Measurements from ENCODE around the gene ERVW-1.
"Not testable (repeated sequence)": the region's sequence is repeated elsewhere in the genome, so short reads cannot be mapped to it uniquely, and the experiment has no call there.

Gene ERVW-1

DNA sequence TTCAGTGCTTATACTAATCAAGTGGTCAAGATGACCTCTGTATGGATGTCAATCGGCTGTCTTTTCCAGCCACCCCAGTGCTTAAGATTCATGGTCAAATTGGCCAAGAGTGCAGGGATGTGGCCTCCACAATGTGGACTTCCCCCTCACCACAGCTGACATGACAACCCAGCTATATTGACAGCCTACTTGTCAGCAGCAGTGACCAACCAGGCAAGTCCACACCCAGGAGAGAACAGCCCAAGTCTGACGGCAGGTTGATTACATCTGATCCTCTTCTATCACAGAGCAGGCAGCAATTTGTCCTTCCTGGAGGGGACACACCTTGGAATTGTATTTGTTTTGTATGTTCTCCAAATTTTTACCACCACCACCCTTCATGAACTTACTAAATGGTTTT is 8.2 kb upstream of the ERVW-1 start:
- no peak overlapping the region for H2AFZ ChIP-seq (ENCODE audit: low read depth, low read length)
- no peak overlapping the region for H3K4me2 ChIP-seq (ENCODE audit: low read length)
- H3K9ac ChIP-seq (ENCODE audit: low read length): no peak overlapping the region
- no peaks in the 10 kb centered on the region for H3K4me1 ChIP-seq (ENCODE audit: low read length)
- TF ChIP-seq, protein P1, sequence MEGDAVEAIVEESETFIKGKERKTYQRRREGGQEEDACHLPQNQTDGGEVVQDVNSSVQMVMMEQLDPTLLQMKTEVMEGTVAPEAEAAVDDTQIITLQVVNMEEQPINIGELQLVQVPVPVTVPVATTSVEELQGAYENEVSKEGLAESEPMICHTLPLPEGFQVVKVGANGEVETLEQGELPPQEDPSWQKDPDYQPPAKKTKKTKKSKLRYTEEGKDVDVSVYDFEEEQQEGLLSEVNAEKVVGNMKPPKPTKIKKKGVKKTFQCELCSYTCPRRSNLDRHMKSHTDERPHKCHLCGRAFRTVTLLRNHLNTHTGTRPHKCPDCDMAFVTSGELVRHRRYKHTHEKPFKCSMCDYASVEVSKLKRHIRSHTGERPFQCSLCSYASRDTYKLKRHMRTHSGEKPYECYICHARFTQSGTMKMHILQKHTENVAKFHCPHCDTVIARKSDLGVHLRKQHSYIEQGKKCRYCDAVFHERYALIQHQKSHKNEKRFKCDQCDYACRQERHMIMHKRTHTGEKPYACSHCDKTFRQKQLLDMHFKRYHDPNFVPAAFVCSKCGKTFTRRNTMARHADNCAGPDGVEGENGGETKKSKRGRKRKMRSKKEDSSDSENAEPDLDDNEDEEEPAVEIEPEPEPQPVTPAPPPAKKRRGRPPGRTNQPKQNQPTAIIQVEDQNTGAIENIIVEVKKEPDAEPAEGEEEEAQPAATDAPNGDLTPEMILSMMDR (IDR thresholded peaks at IDR 0.05; ENCODE audit: low read depth, low read length): no peak
- no peak for TF ChIP-seq EZH2phosphoT487 (IDR thresholded peaks at IDR 0.05; ENCODE audit: low read depth)
- no peak overlapping the region for H3K27ac ChIP-seq (ENCODE audit: low read length)
- no peaks in the 10 kb centered on the region for H4K20me1 ChIP-seq (ENCODE audit: insufficient read depth, low read length)
- no peaks in the 10 kb centered on the region for H3K9me3 ChIP-seq (ENCODE audit: insufficient read depth, low read length)
- no peak overlapping the region for H3K4me3 ChIP-seq (ENCODE audit: low read length)
- no peaks in the 10 kb centered on the region for H3K27me3 ChIP-seq (ENCODE audit: low read depth, low read length)
- peaks cover 21% of the 10 kb centered on the region for H3K36me3 ChIP-seq (replicated peaks; ENCODE audit: low read depth, low read length)
- no peaks in the 10 kb centered on the region for H3K79me2 ChIP-seq (ENCODE audit: low read length)

DNA sequence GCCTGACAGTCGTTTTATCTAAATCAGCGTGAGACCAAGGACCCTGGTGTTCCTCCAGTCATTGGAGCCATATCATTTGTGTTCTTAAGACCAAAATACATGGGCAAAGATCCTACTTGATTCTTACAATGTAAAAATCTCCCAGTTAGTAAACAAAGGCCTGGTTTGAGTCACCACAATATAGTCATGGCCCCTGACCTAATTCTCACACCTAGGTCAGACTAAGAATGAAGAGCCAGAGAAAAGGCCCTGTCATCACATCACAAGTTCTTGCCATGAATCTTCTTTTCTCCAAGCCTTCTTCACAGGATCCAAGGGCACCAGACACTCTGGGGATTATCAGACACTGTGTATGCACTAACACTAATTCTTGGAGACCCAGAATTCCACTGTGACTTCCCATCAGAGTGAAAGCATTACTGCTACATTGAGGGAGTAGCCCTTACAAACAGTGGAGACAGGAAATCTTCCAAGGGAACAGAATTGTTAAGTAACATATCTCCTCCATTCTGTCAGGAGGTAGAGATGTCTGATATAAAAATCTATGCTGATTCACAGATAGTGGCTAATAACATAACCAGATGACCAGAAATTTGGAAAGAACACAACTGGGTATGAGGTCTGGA is 7.6 kb upstream of the ERVW-1 start:
- no peaks in the 10 kb centered on the region for H3K4me1 ChIP-seq (ENCODE audit: low read length)
- TF ChIP-seq EZH2phosphoT487 (IDR thresholded peaks at IDR 0.05; ENCODE audit: low read depth): no peak
- TF ChIP-seq, protein P1 (IDR thresholded peaks at IDR 0.05; ENCODE audit: low read depth, low read length): no peak
- no peak overlapping the region for H2AFZ ChIP-seq (ENCODE audit: low read depth, low read length)
- H3K4me2 ChIP-seq (ENCODE audit: low read length): no peak overlapping the region
- no peak overlapping the region for H3K4me3 ChIP-seq (ENCODE audit: low read length)
- H3K9ac ChIP-seq (ENCODE audit: low read length): no peak overlapping the region
- no peaks in the 10 kb centered on the region for H3K9me3 ChIP-seq (ENCODE audit: insufficient read depth, low read length)
- H3K79me2 ChIP-seq (ENCODE audit: low read length): no peaks in the 10 kb centered on the region
- no peaks in the 10 kb centered on the region for H4K20me1 ChIP-seq (ENCODE audit: insufficient read depth, low read length)
- H3K27me3 ChIP-seq (ENCODE audit: low read depth, low read length): no peaks in the 10 kb centered on the region
- peaks cover 17% of the 10 kb centered on the region for H3K36me3 ChIP-seq (replicated peaks; ENCODE audit: low read depth, low read length)
- no peak overlapping the region for H3K27ac ChIP-seq (ENCODE audit: low read length)

DNA sequence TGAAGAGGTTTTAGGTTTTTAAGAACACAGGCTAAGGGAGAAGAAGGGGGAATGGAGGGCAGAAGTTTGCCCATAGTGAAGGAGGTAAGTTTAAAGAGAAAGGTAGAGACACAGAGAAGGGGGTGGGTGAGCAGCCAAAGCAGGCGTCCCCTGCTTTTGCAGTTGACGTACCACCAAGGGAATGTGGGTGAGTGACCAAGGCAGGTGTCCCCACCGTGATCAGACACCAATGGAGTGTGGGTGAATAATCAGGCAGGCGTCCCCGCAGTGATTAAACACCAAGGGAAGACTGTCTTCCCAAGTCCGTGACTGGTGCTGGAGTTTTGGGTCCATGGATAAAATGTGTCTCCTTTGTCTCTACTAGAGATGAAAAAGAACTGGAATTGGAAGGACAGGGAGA is 6.5 kb upstream of the ERVW-1 start:
- H3K36me3 ChIP-seq (replicated peaks; ENCODE audit: low read depth, low read length): peaks cover 14% of the 10 kb centered on the region
- H3K27me3 ChIP-seq (ENCODE audit: low read depth, low read length); H3K4me1 ChIP-seq (ENCODE audit: low read length); H4K20me1 ChIP-seq (ENCODE audit: insufficient read depth, low read length); H3K27ac ChIP-seq (ENCODE audit: low read length); H2AFZ ChIP-seq (ENCODE audit: low read depth, low read length); H3K4me2 ChIP-seq (ENCODE audit: low read length); H3K79me2 ChIP-seq (ENCODE audit: low read length); H3K4me3 ChIP-seq (ENCODE audit: low read length); H3K9ac ChIP-seq (ENCODE audit: low read length); H3K9me3 ChIP-seq (ENCODE audit: insufficient read depth, low read length): not testable (repeated sequence)

DNA sequence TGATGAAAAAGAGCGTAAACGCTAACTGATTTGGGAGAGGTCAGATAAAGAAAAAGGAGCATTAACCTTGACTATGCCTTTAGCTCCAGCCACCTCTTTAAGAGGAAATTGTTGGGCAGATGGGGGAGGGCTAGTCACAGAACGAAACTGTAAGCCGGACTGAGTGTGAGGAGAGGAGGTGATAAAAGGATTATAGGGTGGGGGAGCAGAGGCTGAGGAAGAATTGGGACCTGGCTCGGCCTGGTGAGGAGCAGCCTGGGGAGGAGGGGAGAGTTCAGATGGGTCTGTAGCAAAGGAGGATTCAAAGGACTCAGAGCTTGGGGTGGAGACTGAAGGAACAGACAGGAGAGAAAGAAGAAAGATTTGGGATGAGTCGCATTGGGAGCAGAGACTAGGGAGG is 5.9 kb upstream of the ERVW-1 start:
- H3K9ac ChIP-seq (ENCODE audit: low read length); H2AFZ ChIP-seq (ENCODE audit: low read depth, low read length); H3K4me2 ChIP-seq (ENCODE audit: low read length); H3K27me3 ChIP-seq (ENCODE audit: low read depth, low read length); H3K79me2 ChIP-seq (ENCODE audit: low read length); H3K4me3 ChIP-seq (ENCODE audit: low read length); H3K4me1 ChIP-seq (ENCODE audit: low read length); H3K9me3 ChIP-seq (ENCODE audit: insufficient read depth, low read length); H3K27ac ChIP-seq (ENCODE audit: low read length); H4K20me1 ChIP-seq (ENCODE audit: insufficient read depth, low read length): not testable (repeated sequence)
- peaks cover 13% of the 10 kb centered on the region for H3K36me3 ChIP-seq (replicated peaks; ENCODE audit: low read depth, low read length)

DNA sequence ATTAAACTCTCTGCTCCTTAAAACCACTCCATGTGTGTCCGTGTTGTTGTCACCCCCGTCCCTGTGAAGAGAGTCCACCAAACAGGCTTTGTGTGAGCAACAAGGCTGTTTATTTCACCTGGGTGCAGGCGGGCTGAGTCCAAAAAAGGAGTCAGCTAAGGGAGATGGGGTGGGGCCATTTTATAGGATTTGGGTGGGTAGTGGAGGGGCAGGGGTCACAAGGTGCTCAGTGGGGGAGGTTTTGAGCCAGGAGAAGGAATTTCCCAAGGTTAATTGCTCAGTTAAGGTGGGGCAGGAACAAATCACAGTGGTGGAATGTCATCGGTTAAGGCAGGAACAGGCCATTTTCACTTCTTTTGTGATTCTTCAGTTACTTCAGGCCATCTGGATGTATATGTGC is 1.4 kb upstream of the ERVW-1 start:
- H3K36me3 ChIP-seq (replicated peaks; ENCODE audit: low read depth, low read length); H2AFZ ChIP-seq (ENCODE audit: low read depth, low read length); H3K4me3 ChIP-seq (ENCODE audit: low read length); H3K27me3 ChIP-seq (ENCODE audit: low read depth, low read length); H3K9ac ChIP-seq (ENCODE audit: low read length); H3K79me2 ChIP-seq (ENCODE audit: low read length); H3K4me1 ChIP-seq (ENCODE audit: low read length); H4K20me1 ChIP-seq (ENCODE audit: insufficient read depth, low read length); H3K27ac ChIP-seq (ENCODE audit: low read length); H3K4me2 ChIP-seq (ENCODE audit: low read length); H3K9me3 ChIP-seq (ENCODE audit: insufficient read depth, low read length): not testable (repeated sequence)
